Fibroblast of pulmonary artery (primary cell): ENCODE results near the gene ERC1.

Experiments
- DNase-seq: peaks from one replicate; pipeline ENCODE4 v3.0.0-alpha.2; 2010; ENCODE audit warnings: low read depth
- H3K4me3 ChIP-seq: replicated peaks from 2 replicates; pipeline ENCODE4 v1.5.1; 2011; ENCODE audit warnings: low read depth, mild to moderate bottlenecking, control low read depth, low read length, moderate library complexity
- TF ChIP-seq, protein P1 (sequence below): IDR thresholded peaks from 2 replicates; pipeline ENCODE4 v1.5.1; 2011; ENCODE audit warnings: mild to moderate bottlenecking, control low read depth, low read length, inconsistent platforms; ENCODE audit errors: missing control alignments

Gene ERC1

GRCh38 chr12:1398673-1399072, 407.6 kb downstream of the ERC1 start:
- H3K4me3 ChIP-seq = no peak overlapping the region
- TF ChIP-seq, protein P1, sequence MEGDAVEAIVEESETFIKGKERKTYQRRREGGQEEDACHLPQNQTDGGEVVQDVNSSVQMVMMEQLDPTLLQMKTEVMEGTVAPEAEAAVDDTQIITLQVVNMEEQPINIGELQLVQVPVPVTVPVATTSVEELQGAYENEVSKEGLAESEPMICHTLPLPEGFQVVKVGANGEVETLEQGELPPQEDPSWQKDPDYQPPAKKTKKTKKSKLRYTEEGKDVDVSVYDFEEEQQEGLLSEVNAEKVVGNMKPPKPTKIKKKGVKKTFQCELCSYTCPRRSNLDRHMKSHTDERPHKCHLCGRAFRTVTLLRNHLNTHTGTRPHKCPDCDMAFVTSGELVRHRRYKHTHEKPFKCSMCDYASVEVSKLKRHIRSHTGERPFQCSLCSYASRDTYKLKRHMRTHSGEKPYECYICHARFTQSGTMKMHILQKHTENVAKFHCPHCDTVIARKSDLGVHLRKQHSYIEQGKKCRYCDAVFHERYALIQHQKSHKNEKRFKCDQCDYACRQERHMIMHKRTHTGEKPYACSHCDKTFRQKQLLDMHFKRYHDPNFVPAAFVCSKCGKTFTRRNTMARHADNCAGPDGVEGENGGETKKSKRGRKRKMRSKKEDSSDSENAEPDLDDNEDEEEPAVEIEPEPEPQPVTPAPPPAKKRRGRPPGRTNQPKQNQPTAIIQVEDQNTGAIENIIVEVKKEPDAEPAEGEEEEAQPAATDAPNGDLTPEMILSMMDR = no peak
- DNase-seq = peak; percentile 22

- H3K4me3 ChIP-seq = no peak overlapping the region
- no peak for DNase-seq
- TF ChIP-seq, protein P1 = no peak
These were observed 410.9 kb downstream of the ERC1 start for GRCh38 chr12:1401891-1402290.

DNA sequence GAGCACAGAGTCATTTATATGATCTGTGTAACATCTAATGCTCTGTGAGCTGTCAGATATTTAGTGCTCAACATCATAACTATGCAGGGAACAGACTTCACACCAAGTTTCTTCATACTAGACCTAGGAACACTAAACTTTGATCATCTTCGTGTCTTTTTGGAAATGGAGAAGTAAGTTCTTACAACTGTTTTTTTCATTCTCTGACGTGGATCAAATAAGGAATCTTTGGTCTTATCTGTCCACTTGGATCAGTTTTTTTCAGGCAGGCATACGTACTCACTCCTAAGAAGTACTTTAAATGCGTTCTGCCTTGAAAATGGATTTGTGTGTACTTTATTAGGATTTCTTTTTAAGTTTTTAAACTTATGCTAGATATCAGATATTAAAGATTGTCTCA, 412.4 kb downstream of the ERC1 start:
- TF ChIP-seq, protein P1 = no peak
- H3K4me3 ChIP-seq = no peak overlapping the region
- no peak for DNase-seq

DNA sequence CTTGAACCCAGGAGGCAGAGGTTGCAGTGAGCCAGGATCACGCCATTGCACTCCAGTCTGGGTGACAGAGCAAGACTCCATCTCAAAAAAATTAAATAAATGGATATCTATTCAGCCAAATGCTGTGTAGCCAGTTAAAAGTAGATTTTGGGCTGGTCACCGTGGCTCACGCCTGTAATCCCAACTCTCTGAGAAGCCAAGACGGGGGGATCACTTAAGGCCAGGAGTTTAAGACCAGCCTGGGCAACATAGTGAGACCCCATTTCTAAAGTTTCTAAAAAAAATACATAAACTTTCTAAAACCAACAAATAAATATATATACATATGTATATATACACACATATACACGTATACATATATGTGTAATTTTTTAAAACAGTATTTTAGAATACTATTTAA, 414.6 kb downstream of the ERC1 start:
- TF ChIP-seq, protein P1 = no peak
- H3K4me3 ChIP-seq = no peak overlapping the region
- no peak for DNase-seq

DNA sequence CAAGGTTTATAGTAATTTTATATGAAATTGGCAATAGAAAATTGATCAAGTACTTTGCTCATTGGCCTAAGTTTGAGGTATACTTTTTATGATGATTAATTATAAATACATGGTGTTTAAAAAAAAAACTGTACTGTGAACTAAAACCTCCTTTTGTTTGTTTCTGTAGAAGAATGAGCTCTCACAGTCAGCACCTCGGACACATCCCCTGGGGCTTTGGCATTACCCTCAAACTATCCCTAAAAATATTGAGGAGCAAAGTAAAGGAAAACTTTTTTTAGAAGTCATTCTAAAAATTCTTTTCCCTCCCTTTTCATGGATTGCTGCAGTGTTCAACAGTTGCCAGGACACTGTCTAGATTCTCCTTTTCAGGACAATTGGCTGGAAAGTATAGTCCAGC, 419.8 kb downstream of the ERC1 start:
- no peak overlapping the region for H3K4me3 ChIP-seq
- TF ChIP-seq, protein P1 = no peak
- DNase-seq = no peak

- TF ChIP-seq, protein P1 = no peak
- H3K4me3 ChIP-seq = no peak overlapping the region
- no peak for DNase-seq
These were observed 422.9 kb downstream of the ERC1 start for GRCh38 chr12:1413930-1414329.

- DNase-seq = no peak
- TF ChIP-seq, protein P1 = no peak
- H3K4me3 ChIP-seq = no peak overlapping the region
These were observed 427.1 kb downstream of the ERC1 start for GRCh38 chr12:1418144-1418543.
